GM18870 (cell line): ENCODE results near the gene PCSK1.
"Not testable (repeated sequence)": the region's sequence is repeated elsewhere in the genome, so short reads cannot be mapped to it uniquely, and the experiment has no call there.

ENCODE experiments used
- ATAC-seq: cut with Tn5 transposase; IDR thresholded peaks from one replicate; pipeline ENCODE4 v1.9.1; 2021; ENCODE audit warnings: moderate library complexity; ENCODE audit not compliant: unreplicated experiment

The PCSK1 gene

GRCh38 chr5:96427824-96428223 is 5.2 kb downstream of the PCSK1 start:
- ATAC-seq = no peak

DNA sequence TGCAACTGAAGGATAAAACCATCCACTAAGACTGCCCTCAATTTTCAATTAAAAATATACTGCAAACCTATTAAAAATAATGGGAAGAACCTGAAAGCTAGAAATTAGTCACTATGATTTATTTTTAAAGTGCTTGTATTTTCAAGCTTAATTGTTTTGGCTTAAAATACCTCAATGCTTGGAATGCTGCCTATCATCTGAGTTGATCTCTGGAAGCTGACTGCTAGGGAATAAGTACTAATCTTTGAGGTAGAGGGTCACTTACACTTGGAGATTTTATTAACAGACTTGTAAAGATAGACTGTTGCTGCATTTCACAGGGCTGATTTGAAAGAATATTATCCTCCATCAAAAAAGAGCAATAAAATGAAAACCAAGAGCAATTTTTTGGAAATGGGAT is 6.2 kb downstream of the PCSK1 start:
- no peak for ATAC-seq

DNA sequence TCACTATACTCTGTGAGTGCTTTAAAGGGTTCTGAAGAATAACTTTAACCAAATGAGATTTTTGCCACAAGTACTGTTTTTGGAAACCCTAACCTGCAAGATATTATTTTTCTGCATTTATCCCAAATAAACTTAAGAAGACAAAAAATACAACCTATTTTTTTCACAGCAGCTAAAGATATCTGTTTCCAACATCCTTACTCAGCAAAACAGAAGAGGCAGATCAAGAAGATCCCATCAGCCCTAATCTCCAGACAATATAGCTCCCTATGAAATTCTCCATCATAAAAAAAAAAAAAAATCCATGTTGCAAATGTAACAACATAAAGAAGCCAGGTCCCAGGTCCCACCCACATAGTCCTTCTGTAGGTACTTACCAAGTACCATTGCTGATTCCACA is 7.6 kb downstream of the PCSK1 start:
- ATAC-seq = no peak

DNA sequence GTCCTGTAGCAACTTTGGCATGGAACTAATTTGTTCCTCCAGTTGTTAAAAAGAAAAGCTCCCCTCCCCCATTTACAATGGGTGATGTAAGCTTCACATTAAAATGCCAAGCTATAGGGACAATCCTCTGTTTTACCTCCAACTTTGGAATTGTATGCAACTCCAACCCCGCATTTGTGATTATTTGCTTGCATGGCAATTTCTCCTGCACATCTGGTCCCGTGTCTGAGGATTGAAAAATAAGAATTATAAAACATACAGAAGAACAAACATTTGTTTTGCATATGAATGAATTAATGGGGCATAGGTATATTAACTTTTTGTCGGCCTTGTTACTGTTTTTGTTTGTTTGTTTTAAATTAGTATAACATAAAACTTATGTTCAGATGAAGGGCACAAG is 17.2 kb downstream of the PCSK1 start:
- no peak for ATAC-seq

DNA sequence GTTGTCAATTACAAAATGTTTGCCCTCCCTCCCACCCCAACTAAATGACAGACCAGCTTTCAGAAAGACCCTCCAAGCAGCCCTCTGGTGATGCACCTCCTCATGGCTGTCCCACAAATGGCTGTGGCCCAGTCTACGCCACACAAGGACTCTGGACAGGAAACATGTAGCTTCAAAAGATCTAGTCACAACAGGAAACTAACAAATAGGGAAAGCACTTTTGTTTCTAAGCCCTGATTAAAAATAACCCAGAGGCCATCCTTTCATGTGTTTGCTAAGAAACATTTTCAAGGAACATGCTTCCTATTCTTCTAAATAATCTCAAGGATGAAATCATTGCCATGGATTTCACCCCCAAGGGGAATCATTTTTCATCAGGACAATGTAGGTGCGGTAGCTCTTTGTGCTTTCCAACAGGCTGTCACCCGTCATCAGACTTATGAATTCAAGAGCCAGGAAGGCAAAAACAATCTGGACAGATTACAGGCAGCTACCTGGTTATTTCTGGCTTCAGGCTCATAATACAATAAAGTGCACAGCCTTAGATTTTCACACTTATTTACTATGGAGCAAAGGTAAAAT is 20.1 kb downstream of the PCSK1 start:
- no peak for ATAC-seq

DNA sequence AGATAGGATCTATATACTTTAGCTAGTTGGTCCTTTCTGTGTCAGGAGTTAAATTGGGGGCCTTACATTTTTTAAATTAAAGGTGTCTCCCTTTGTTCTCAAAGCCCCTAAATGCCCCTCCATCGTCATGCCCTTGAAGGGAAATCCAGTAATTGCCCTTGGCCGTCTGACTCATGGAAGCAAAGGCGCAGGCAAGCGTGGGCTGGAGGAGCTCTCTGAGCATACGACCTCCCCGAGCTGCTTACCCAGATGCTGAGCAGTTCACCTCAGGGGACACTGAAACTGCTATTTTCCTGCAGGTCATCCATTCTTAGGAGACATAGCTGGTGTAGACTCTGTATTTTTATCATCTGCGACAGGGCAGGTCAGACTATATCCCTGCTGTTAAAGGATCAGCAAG is 23.0 kb downstream of the PCSK1 start:
- no peak for ATAC-seq

DNA sequence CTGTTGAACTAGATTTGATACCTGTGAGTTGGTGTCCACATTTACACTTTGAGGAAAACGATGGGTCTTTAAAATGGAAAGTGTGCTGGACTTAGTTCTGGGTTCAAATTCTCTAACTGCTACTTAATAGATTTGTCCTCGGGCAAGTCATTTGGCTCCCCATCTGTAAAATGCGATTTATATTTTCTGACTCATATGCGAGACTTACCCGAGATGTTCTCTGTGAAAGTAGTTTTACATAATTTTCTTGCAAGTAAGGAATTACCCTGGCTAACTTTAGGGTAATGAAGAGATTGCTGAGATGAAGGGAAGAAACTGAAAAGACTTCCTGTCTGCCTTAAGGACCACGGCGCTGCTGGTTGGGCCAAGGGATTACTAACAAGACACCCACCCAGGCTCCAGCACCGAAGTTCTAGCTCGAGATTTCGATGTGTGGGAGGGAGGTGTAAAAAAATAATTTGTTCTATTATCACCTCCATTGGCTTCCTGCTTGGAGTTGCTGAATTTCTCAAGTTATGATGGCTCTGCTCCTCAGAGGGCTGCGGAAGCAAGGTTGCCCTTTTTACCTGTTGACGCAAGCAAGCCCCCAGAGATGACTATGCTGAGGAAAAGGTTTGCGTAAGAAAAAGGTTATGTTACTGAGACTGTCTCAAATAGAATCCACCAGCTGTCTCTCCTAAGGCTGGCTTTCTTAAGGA is 24.1 kb downstream of the PCSK1 start:
- no peak for ATAC-seq

GRCh38 chr5:96408210-96408777 is 24.8 kb downstream of the PCSK1 start:
- ATAC-seq = no peak

DNA sequence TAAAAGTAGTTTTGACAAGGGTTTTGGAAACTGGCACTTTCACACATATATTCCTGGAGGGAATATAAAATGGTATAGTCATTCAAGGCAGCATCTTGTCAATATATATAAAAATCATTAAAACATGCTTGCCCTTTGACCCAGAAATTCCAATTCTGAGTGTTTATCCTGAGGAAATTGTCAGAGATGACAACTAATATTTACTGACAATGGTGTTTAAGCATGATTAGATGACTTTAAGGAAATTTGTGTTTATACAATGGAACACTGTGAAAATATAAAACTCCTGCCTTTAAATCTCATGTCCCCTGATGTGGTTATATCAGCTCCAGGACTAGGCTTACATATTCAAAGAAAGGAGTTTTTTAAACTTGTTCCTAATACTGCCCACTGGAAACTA is 25.6 kb downstream of the PCSK1 start:
- no peak for ATAC-seq

- ATAC-seq = no peak
Measured at GRCh38 chr5:96404191-96404867, 28.7 kb downstream of the PCSK1 start.

- no peak for ATAC-seq
Measured at GRCh38 chr5:96402500-96402899, 30.5 kb downstream of the PCSK1 start.

GRCh38 chr5:96396878-96397277 is 36.2 kb downstream of the PCSK1 start:
- no peak for ATAC-seq

GRCh38 chr5:96395295-96395694 is 37.8 kb downstream of the PCSK1 start:
- ATAC-seq = not testable (repeated sequence)

DNA sequence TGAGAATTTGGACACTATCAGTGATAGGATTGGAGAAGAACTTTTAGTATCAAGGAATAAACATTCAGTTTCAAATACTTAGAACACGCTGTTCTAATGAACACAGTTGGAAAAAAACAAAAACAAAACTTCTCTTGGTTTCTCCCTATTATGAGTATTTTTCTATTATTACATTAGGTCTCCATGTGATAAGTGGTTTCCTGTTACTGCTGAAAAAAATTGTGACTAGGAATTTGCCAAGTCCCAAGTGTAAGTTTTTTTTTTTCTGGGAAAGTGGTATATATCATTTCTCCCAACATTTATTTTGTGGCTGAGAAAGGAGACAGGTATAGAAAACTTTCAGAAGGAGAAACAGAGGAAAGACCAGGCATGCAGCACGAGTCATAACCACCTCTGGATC is 41.1 kb downstream of the PCSK1 start:
- ATAC-seq = no peak

GRCh38 chr5:96388176-96388575 is 44.9 kb downstream of the PCSK1 start:
- ATAC-seq = no peak

GRCh38 chr5:96387616-96388015 is 45.4 kb downstream of the PCSK1 start:
- ATAC-seq = no peak

- ATAC-seq = no peak
Measured at GRCh38 chr5:96385538-96385937, 47.5 kb downstream of the PCSK1 start.

- no peak for ATAC-seq
Measured at GRCh38 chr5:96384353-96384752, 48.7 kb downstream of the PCSK1 start.

- ATAC-seq = no peak
Measured at GRCh38 chr5:96381526-96381925, 51.5 kb downstream of the PCSK1 start.

GRCh38 chr5:96379896-96380295 is 53.2 kb downstream of the PCSK1 start:
- ATAC-seq = no peak

DNA sequence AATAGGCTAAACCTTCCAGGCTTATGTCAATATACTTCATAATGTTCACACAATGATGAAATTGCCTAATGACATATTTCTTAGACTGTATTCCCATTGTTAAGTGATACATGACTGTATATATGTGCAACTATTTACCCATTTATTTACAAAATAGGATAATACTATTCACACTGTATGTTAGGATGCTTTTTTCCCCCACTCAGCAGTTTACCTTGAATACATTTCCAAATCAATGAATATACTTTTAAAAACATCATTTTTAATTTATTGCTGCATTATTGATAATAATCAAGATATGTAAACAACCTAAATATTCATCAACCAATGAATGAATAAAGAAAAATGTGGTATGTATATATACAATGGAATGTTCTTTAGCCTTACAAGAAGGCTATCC is 55.5 kb downstream of the PCSK1 start:
- no peak for ATAC-seq

DNA sequence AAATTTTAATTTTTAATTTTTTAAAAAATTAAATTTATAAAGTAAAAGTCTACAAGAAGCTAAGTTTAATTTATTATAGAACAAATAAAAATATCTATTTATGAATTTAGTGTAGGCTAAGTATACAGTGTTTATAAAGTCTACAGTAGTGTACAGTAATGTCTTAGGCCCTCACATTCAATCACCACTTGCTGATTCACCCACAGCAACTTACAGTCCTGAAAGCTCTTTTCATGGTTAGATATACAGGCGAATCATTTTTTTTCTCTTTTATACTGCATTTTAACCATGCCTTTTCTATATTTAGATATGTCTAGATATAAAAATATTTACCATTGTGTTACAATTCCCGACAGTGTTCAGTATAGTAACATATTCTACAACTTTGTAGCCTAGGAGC is 55.9 kb downstream of the PCSK1 start:
- ATAC-seq = no peak
